Measurements from ENCODE around the gene SLC28A3. TPM values are rescaled to one million over a fixed set of nuclear protein-coding genes. Genes with fewer than 3 reads are reported as not detected.

SLC28A3 gene
- total RNA-seq, 1 donor from 2014 or later = 0.21 TPM

DNA sequence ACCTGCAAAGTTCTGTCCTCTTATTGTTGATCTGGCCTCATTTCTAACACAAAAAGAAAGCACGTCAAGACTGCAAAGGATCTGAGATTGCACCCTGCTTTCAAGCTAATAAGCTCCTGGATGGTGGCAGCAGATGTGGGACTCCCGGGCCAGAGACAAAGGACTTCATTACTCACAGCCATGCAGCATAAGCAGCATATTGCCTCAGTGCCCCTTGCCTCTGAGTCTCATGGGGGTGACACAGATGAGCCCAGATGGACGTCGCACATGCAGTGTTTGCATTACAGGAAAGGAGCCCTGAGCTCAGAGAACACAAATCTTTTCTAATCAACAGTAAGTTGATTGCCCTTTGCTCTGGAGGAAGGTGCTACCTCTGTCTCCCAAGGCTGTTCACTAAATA is 105.0 kb downstream of the SLC28A3 start:
- TF ChIP-seq, protein P1, sequence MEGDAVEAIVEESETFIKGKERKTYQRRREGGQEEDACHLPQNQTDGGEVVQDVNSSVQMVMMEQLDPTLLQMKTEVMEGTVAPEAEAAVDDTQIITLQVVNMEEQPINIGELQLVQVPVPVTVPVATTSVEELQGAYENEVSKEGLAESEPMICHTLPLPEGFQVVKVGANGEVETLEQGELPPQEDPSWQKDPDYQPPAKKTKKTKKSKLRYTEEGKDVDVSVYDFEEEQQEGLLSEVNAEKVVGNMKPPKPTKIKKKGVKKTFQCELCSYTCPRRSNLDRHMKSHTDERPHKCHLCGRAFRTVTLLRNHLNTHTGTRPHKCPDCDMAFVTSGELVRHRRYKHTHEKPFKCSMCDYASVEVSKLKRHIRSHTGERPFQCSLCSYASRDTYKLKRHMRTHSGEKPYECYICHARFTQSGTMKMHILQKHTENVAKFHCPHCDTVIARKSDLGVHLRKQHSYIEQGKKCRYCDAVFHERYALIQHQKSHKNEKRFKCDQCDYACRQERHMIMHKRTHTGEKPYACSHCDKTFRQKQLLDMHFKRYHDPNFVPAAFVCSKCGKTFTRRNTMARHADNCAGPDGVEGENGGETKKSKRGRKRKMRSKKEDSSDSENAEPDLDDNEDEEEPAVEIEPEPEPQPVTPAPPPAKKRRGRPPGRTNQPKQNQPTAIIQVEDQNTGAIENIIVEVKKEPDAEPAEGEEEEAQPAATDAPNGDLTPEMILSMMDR (IDR thresholded peaks at IDR 0.05; ENCODE audit: insufficient read depth, low read length, poor library complexity, severe bottlenecking) = no peak
- DNase-seq (ENCODE audit: low read depth) = no peak
- H3K36me3 ChIP-seq (ENCODE audit: control insufficient read depth, insufficient read depth, low read length) = no peaks in the 10 kb centered on the region
- no peaks in the 10 kb centered on the region for H3K27me3 ChIP-seq (ENCODE audit: control insufficient read depth, insufficient read depth, low read length)
- H3K4me3 ChIP-seq (ENCODE audit: low read depth, low read length) = no peak overlapping the region

DNA sequence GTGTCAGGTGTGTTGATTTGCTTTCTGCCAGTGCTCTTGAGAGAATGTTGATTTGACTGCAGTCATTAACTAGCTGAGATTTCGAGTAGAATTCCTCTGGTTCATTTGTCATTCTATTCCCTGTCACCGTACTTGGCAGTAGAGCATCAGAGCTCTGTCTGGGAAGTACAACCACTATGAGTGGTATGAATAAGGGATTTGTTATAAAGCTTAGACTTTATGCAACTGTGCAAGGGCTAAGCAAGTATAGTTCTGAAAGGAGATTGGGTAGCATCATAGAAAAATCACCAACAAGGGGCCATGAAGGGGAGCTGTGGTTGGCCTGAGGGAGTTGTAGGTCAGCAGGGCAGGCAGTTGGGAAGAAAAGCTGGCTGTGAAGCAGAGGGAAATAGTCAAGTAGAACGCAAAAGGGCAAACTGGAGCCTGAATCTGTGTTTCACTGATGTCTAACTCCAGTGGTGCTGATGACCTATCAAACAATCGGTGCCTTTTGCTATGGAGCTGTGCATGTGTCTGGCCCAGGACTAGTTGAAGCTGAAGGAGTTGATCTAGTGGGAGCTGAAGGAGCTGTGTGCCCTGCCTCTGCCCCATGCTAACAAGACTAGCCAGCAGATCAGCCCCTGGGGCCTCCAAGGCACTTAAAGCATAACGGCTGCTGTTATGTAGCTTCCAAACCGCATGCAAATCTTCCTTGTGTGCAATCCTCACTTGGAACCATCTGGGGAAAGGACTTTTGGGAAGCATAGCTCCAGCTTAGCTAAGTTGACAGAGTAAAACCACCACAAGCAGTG is 110.0 kb downstream of the SLC28A3 start:
- no peak for DNase-seq (ENCODE audit: low read depth)
- Histone ChIP-seq H3K27me3 (ENCODE audit: control insufficient read depth, insufficient read depth, low read length) (no peaks in the 10 kb centered on the region), H3K36me3 (ENCODE audit: control insufficient read depth, insufficient read depth, low read length) (no peaks in the 10 kb centered on the region), H3K4me3 (ENCODE audit: low read depth, low read length) (no peak overlapping the region)
- TF ChIP-seq, protein P1 (IDR thresholded peaks at IDR 0.05; ENCODE audit: insufficient read depth, low read length, poor library complexity, severe bottlenecking) = no peak

DNA sequence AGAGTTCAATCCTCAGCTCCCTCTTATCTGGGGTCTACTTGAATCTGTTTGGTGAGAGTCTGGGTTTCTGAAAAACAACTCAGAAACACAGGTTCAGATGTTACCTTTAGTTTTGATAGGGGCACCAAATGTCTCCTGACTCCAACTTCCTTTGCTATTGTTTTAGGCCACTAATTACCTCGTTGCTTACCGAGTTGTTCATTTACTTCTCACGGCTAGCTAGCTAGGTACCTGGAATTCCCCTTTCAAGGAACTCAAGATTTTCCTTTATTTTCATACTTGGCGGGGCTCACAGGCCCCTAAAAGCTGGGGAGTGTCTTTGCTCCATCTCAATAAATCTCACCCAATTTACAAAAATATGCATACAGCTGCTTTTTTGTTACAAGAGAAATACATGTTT is 111.4 kb downstream of the SLC28A3 start:
- TF ChIP-seq, protein P1 (IDR thresholded peaks at IDR 0.05; ENCODE audit: insufficient read depth, low read length, poor library complexity, severe bottlenecking) = no peak
- Histone ChIP-seq H3K36me3 (ENCODE audit: control insufficient read depth, insufficient read depth, low read length) (no peaks in the 10 kb centered on the region), H3K27me3 (ENCODE audit: control insufficient read depth, insufficient read depth, low read length) (no peaks in the 10 kb centered on the region), H3K4me3 (ENCODE audit: low read depth, low read length) (no peak overlapping the region)
- DNase-seq (ENCODE audit: low read depth) = no peak

DNA sequence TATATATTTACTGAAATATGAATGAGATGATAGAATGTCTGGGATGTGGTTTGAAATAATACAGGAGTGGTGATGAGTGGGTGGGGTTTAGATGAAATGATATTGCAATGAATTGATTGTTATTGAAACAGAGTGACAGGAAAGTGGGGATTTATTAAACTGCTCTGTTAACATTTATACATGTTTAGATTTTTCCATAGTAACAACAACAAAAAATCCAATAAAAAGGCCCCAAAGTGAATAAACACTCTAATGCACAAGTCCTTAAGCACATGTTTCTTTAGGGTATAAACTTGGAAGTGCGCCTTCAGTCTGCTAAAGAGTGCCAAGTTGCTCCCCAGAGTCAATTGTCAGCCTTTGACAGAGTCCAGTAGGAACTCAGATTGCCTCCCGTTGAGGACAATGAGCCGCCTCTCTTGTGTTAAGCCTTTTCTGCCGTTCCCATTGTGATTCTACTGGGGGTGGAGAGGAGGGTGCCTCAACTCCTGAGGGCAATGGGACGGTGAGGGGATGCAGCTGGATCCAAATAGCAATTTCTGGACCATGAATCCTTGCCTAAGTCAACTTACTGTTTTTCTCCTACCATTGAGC is 112.3 kb downstream of the SLC28A3 start:
- DNase-seq (ENCODE audit: low read depth) = no peak
- Histone ChIP-seq H3K4me3 (ENCODE audit: low read depth, low read length) (no peak overlapping the region), H3K36me3 (ENCODE audit: control insufficient read depth, insufficient read depth, low read length) (no peaks in the 10 kb centered on the region), H3K27me3 (ENCODE audit: control insufficient read depth, insufficient read depth, low read length) (no peaks in the 10 kb centered on the region)
- TF ChIP-seq, protein P1 (IDR thresholded peaks at IDR 0.05; ENCODE audit: insufficient read depth, low read length, poor library complexity, severe bottlenecking) = no peak

DNA sequence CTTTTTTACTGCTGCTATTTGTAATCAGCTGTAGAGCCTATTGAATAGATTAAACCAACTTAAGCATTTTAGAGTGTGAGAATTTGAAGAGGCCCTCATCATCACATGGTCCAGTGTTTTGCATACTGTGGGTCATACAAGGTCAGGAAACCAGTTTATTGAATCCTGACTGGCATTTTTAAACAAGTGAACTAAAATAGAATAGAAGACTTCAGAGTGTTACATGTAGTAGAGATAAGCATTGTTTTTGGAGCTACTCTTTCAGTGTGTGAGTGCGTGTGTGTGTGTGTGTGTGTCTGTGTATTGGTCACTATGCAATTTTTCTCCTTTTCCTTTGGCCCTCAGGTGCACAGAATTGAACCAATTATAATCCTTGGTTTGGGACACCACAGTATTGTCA is 114.4 kb downstream of the SLC28A3 start:
- TF ChIP-seq, protein P1 (IDR thresholded peaks at IDR 0.05; ENCODE audit: insufficient read depth, low read length, poor library complexity, severe bottlenecking) = no peak
- Histone ChIP-seq H3K36me3 (ENCODE audit: control insufficient read depth, insufficient read depth, low read length) (no peaks in the 10 kb centered on the region), H3K27me3 (ENCODE audit: control insufficient read depth, insufficient read depth, low read length) (no peaks in the 10 kb centered on the region), H3K4me3 (ENCODE audit: low read depth, low read length) (no peak overlapping the region)
- DNase-seq (ENCODE audit: low read depth) = no peak
